ENCODE data around the gene PPIF. TPM values are rescaled to one million over a fixed set of nuclear protein-coding genes. Genes with fewer than 3 reads are reported as not detected.

The PPIF gene
- total and polyA plus RNA-seq, 4 donors, result 22.2 to 84.3 (median 60.0) TPM

GRCh38 chr10:79342811-79343561, 4.3 kb upstream of the PPIF start (continued):
- TF ChIP-seq EGR1 (IDR thresholded peaks at IDR 0.05; ENCODE audit: low read depth in 2 of 2), result no peak
- no peak for TF ChIP-seq FOXA1 (IDR thresholded peaks at IDR 0.05)
- TF ChIP-seq MAX (IDR thresholded peaks at IDR 0.05), result no peak
- no peak for TF ChIP-seq RAD21 (IDR thresholded peaks at IDR 0.05)

DNA sequence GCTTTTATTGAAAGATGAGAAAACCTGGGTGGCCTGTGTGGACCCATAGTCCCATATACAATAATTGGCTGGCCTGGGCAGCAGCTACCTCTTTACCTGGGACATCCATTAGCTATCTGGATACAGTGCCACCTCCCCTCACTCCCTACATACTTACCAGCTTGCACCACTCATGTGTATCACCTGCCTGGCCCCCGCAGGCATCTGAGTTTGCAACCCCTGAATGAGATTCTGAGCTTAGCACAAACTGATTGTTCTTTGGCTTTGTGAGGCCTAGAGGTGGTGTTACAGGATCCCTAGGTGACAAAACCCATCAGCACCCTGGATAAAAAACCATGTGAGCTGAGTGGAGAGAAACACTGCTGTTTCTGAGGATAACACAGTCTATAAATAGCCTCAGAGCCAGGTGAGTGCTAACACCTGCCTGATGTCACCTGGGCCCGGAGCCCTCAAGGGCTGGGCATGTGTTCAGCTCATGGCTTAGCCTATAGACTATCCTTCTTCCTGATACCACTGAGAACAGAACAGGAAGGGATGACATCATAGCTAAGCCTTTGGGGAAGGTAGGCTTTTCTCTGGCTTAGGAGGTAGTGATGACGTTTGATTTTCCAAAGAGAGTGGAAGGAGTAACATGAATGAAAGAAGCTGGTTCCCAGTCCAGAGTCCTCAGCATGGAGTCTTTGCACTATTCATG, 2.6 kb upstream of the PPIF start:
- Histone ChIP-seq H3K4me1 (ENCODE audit: control insufficient read depth in 4 of 4, insufficient read depth in 4 of 4, low read length in 3 of 4) (peaks cover 22 to 74% (median 62%) of the 10 kb centered on the region in 4 donors), H3K36me3 (ENCODE audit: control insufficient read depth in 4 of 4, insufficient read depth in 3 of 4, low read depth in 1 of 4, low read length in 3 of 4) (peaks cover 2 to 5% (median 4%) of the 10 kb centered on the region in 4 donors), H3K27me3 (ENCODE audit: control insufficient read depth in 4 of 4, insufficient read depth in 4 of 4, low read length in 3 of 4) (no peaks in the 10 kb centered on the region), H3K27ac (ENCODE audit: low read depth in 1 of 2, low read length in 2 of 2) (no peak overlapping the region), H3K4me3 (ENCODE audit: low read depth in 1 of 3, low read length in 3 of 3) (no peak overlapping the region), H3K9ac (ENCODE audit: low read depth in 1 of 2, low read length in 2 of 2) (no peak overlapping the region), H3K9me3 (ENCODE audit: control insufficient read depth in 4 of 4, low read length in 3 of 4) (no peaks in the 10 kb centered on the region)
- no peak for DNase-seq (ENCODE audit: low spot score)
- 91% methylated on average over 3 of the region's 3 CpGs for WGBS
- TF ChIP-seq NR2F2 (IDR thresholded peaks at IDR 0.05) (no peak), ZBTB33 (IDR thresholded peaks at IDR 0.05) (no peak), TAF1 (conservative IDR thresholded peaks at IDR 0.05) (no peak), REST (IDR thresholded peaks at IDR 0.05) (no peak), EGR1 (IDR thresholded peaks at IDR 0.05; ENCODE audit: low read depth in 2 of 2) (no peak), HNF4G (IDR thresholded peaks at IDR 0.05) (no peak), RXRA (IDR thresholded peaks at IDR 0.05) (no peak), FOXA2 (IDR thresholded peaks at IDR 0.05) (no peak), FOXA1 (IDR thresholded peaks at IDR 0.05) (no peak), MAX (IDR thresholded peaks at IDR 0.05) (no peak), RAD21 (IDR thresholded peaks at IDR 0.05) (no peak), ATF3 (IDR thresholded peaks at IDR 0.05) (no peak), YY1 (IDR thresholded peaks at IDR 0.05) (no peak), SP1 (IDR thresholded peaks at IDR 0.05) (no peak)
- TF ChIP-seq, protein P1, sequence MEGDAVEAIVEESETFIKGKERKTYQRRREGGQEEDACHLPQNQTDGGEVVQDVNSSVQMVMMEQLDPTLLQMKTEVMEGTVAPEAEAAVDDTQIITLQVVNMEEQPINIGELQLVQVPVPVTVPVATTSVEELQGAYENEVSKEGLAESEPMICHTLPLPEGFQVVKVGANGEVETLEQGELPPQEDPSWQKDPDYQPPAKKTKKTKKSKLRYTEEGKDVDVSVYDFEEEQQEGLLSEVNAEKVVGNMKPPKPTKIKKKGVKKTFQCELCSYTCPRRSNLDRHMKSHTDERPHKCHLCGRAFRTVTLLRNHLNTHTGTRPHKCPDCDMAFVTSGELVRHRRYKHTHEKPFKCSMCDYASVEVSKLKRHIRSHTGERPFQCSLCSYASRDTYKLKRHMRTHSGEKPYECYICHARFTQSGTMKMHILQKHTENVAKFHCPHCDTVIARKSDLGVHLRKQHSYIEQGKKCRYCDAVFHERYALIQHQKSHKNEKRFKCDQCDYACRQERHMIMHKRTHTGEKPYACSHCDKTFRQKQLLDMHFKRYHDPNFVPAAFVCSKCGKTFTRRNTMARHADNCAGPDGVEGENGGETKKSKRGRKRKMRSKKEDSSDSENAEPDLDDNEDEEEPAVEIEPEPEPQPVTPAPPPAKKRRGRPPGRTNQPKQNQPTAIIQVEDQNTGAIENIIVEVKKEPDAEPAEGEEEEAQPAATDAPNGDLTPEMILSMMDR (IDR thresholded peaks at IDR 0.05; ENCODE audit: low read depth, low read length, missing input control), result no peak
